Astrocyte (in vitro differentiated cells and primary cell): ENCODE measurements around the gene DOCK2.

Experiments used
- EZH2 ChIP-seq: IDR thresholded peaks from 2 replicates; pipeline ENCODE4 v1.6.1; 2012; ENCODE audit warnings: mild to moderate bottlenecking, low read length, inconsistent platforms; ENCODE audit not compliant: insufficient read depth
- TF ChIP-seq, protein P1 (sequence below): IDR thresholded peaks from 2 replicates; pipeline ENCODE4 v1.5.1; 2011; ENCODE audit warnings: low read depth, mild to moderate bottlenecking, inconsistent platforms, low read length, moderate library complexity; ENCODE audit not compliant: insufficient read depth

DNA sequence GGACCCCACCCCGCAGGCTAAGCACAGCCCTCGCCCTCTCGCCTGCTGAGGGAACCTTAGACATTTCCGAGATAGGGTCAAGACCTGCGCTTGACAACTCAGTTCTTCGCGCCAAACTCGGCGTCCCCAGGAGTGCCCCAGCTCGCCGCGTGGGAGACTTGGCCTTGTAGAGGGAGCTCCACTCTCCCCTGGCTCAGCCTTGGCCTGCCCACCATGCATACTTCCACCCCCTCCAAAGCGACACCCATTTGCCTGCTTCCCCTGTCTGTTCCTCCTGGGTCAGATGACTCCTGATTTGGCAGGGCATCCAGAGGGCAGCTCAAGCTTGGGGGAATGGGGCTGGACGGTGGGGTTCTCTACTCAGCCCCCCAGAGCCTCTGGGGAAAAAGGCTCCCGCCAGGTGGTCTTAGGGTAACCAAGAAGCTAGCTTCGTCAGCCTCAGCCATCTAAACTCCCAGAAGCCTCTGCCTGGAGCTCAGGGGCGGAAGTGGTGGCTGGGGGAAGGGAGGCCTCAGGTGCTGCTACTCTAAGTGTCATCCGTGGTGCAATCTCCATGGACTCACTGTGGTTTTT, 560 bp downstream of the DOCK2 start:
- TF ChIP-seq, protein P1, sequence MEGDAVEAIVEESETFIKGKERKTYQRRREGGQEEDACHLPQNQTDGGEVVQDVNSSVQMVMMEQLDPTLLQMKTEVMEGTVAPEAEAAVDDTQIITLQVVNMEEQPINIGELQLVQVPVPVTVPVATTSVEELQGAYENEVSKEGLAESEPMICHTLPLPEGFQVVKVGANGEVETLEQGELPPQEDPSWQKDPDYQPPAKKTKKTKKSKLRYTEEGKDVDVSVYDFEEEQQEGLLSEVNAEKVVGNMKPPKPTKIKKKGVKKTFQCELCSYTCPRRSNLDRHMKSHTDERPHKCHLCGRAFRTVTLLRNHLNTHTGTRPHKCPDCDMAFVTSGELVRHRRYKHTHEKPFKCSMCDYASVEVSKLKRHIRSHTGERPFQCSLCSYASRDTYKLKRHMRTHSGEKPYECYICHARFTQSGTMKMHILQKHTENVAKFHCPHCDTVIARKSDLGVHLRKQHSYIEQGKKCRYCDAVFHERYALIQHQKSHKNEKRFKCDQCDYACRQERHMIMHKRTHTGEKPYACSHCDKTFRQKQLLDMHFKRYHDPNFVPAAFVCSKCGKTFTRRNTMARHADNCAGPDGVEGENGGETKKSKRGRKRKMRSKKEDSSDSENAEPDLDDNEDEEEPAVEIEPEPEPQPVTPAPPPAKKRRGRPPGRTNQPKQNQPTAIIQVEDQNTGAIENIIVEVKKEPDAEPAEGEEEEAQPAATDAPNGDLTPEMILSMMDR = no peak
- no peak for TF ChIP-seq EZH2
